Activated naive CD4-positive, alpha-beta T cell treated with anti-CD3 and anti-CD28 coated beads, Interleukin-2, amount 10 ng/mL, durations not matched to agents 7 days and 5 days (primary cell): ENCODE data around the gene ZSWIM1.

Source experiments
- CTCF ChIA-PET: fragments of 350-600 bp; sonication (Branson Sonifier 250); formaldehyde crosslinking; loops from one replicate; lab custom pipeline; 2021; ENCODE audit warnings: antibody characterized with exemption; lab: Charles Lee
- DNase-seq: peaks from one replicate; pipeline ENCODE4 v3.0.0-alpha.2; 2020
- H3K27ac Mint-ChIP-seq: one replicate; pipeline ENCODE4 v1.8.0; 2021; ENCODE audit warnings: mild to moderate bottlenecking, moderate library complexity, mixed read lengths
- H3K27me3 Mint-ChIP-seq: one replicate; pipeline ENCODE4 v1.8.0; 2021; ENCODE audit warnings: mild to moderate bottlenecking, mixed read lengths
- H3K36me3 Mint-ChIP-seq: one replicate; pipeline ENCODE4 v1.8.0; 2021; ENCODE audit warnings: mixed read lengths
- H3K4me1 Mint-ChIP-seq: one replicate; pipeline ENCODE4 v1.8.0; 2021; ENCODE audit warnings: mixed read lengths
- H3K4me3 Mint-ChIP-seq: one replicate; pipeline ENCODE4 v1.8.0; 2021; ENCODE audit warnings: mild to moderate bottlenecking, moderate library complexity, mixed read lengths
- H3K9me3 Mint-ChIP-seq: one replicate; pipeline ENCODE4 v1.8.0; 2021; ENCODE audit warnings: mixed read lengths

ZSWIM1 gene

DNA sequence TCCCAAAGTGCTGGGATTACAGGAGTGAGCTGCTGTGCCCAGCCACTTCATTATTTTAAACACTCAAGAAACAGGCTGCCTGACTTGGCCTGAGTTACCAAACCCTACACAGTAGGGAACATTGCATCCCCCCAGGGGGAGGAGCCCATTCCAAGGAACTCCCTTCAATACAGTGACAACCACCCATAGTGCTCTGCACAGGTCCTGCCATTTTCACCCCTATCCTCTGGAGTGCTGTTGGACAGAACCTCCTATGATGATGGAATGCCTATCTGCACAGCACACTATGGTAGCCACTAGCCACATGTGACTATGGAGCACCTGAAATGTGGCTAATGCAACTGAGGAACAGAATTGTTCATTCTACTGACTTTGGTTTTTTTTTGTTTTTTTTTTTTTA, 35.6 kb upstream of the ZSWIM1 start:
- no peak overlapping the region for H3K4me3 Mint-ChIP-seq
- DNase-seq: no peak
- no peaks in the 10 kb centered on the region for H3K9me3 Mint-ChIP-seq
- no peak overlapping the region for H3K27ac Mint-ChIP-seq
- no peaks in the 10 kb centered on the region for H3K27me3 Mint-ChIP-seq
- H3K36me3 Mint-ChIP-seq: peaks cover 33% of the 10 kb centered on the region
- CTCF ChIA-PET: no interaction called here
- no peaks in the 10 kb centered on the region for H3K4me1 Mint-ChIP-seq

DNA sequence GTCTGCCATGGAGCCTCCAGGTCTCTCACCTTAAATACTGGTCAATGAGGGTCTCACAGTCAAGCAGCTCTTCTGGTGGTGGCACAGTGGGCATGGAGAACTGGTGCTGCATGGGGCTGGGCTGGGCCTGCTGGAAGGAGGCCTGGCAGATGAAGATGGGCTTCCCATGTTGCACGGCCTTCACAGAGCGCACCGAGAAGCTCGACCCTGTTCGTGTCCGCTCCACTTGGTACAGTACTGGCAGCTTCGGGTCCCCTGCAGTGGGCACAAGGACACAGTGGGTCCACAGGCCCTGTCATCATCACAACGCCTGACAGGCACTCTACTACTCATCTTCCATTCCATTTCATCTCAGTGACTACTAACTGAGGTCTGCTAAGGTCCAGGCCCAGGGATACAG, 32.6 kb upstream of the ZSWIM1 start:
- Mint-ChIP-seq H3K27ac (no peak overlapping the region), H3K36me3 (peaks cover 32% of the 10 kb centered on the region), H3K27me3 (no peaks in the 10 kb centered on the region), H3K4me3 (no peak overlapping the region), H3K9me3 (no peaks in the 10 kb centered on the region), H3K4me1 (peaks cover under 1% of the 10 kb centered on the region)
- DNase-seq: no peak
- CTCF ChIA-PET: interaction anchor here (1.8 kb wide), 1 partner anchor 122 kb away, joined by 4 read pairs; no protein-coding TSS in a partner anchor

GRCh38 chr20:45848969-45849582, 32.0 kb upstream of the ZSWIM1 start:
- peaks cover 7% of the 10 kb centered on the region for H3K4me1 Mint-ChIP-seq
- H3K36me3 Mint-ChIP-seq: peaks cover 33% of the 10 kb centered on the region
- no peak for DNase-seq
- no peaks in the 10 kb centered on the region for H3K27me3 Mint-ChIP-seq
- no peak overlapping the region for H3K27ac Mint-ChIP-seq
- H3K9me3 Mint-ChIP-seq: no peaks in the 10 kb centered on the region
- CTCF ChIA-PET: no interaction called here
- no peak overlapping the region for H3K4me3 Mint-ChIP-seq

DNA sequence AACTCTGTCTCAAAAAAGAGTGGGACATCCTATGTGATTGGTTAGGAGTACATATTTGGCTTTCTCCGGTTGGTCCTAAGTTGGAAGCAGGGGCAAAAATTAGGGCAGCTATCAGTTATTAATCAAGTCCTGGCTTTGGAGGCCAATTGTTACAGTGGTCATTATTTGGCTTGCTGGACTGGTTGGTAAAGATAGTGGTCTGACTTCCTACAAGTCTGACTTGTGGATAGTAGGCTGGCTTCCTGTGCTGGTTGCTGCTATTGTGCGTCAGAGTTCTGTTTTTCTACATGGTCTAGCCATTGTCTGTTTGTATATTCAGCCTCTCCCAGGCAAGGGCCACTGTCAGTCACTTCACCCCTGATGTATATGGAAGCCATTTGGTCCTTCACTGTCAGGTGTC, 30.8 kb upstream of the ZSWIM1 start:
- peaks cover 32% of the 10 kb centered on the region for H3K36me3 Mint-ChIP-seq

DNA sequence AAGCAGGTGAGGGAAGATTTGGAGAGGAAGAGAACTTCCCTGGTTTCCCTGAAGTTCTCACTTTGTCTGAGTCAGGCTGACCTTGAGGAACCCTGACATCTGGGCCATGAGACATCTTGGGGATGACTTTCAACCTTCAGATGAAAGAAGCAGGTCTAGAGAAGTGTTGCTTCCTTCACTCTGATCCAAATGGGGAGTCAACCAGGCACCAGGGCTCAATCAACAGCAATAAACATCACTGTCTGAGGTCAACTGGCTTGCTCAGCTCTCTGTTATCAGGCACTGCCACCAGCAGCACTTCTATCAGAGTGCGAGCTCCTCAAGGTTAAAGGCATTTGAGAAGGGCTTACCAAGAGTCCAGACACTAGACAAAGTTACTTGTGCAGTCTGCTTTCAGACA, 30.1 kb upstream of the ZSWIM1 start:
- H3K9me3 Mint-ChIP-seq: no peaks in the 10 kb centered on the region
- no peak overlapping the region for H3K27ac Mint-ChIP-seq
- peaks cover 20% of the 10 kb centered on the region for H3K4me1 Mint-ChIP-seq
- H3K27me3 Mint-ChIP-seq: no peaks in the 10 kb centered on the region
- no peak overlapping the region for H3K4me3 Mint-ChIP-seq
- peaks cover 31% of the 10 kb centered on the region for H3K36me3 Mint-ChIP-seq
- CTCF ChIA-PET: interaction anchor here (1.6 kb wide), 1 partner anchor 39 kb away, joined by 3 read pairs; no protein-coding TSS in a partner anchor
- DNase-seq: no peak

More for the DNA sequence above, 30.8 kb upstream of the ZSWIM1 start:
- no peaks in the 10 kb centered on the region for H3K27me3 Mint-ChIP-seq
- H3K4me1 Mint-ChIP-seq: peaks cover 16% of the 10 kb centered on the region
- DNase-seq: no peak
- H3K27ac Mint-ChIP-seq: no peak overlapping the region
- CTCF ChIA-PET: no interaction called here
- H3K9me3 Mint-ChIP-seq: no peaks in the 10 kb centered on the region
- H3K4me3 Mint-ChIP-seq: no peak overlapping the region

DNA sequence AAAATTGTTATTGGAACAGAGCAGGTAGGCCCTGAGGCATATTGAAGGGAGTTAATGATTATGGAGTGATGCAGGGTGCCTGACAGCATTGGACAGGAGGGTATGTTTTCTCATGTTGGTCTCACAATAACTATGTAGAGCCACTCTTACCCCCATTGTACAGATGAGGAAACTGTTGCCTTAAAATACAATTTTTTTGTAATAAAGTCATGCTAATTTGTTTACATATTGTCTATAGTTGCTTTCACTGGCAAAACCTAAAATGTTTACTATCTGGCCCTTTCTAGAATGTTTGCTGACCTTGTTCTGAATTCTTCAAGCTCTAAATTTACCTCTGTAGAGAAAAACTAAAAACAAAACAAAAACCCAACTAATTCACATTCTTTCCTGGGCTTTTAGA, 29.5 kb upstream of the ZSWIM1 start:
- Mint-ChIP-seq H3K9me3 (no peaks in the 10 kb centered on the region), H3K36me3 (peaks cover 27% of the 10 kb centered on the region)
- CTCF ChIA-PET: interaction anchor here (1.6 kb wide), 1 partner anchor 39 kb away, joined by 3 read pairs; no protein-coding TSS in a partner anchor

DNA sequence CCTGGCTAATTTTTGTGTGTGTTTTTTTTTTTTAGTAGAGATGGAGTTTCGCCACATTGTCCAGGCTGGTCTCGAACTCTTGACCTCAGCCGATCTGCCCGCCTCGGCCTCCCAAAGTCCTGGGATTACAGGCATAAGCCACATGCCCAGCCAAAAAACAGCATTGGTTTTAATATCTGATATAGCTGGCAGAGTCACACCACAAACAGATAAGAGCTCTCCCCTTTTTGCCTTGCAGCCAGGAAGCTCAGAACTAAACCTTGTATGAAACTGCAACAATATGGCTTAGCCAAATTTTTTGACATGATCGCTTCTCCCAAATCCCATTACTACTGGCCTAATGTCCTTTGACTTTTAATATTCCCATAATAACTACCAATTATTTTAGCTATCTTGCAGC, 28.7 kb upstream of the ZSWIM1 start:
- Mint-ChIP-seq H3K27me3 (no peaks in the 10 kb centered on the region), H3K4me3 (no peak overlapping the region), H3K36me3 (peaks cover 30% of the 10 kb centered on the region), H3K27ac (no peak overlapping the region), H3K9me3 (no peaks in the 10 kb centered on the region), H3K4me1 (peaks cover 30% of the 10 kb centered on the region)
- no peak for DNase-seq
- CTCF ChIA-PET: interaction anchor here (1.1 kb wide), 1 partner anchor 117 kb away, joined by 5 read pairs; no protein-coding TSS in a partner anchor

More for the DNA sequence above, 29.5 kb upstream of the ZSWIM1 start:
- DNase-seq: no peak
- H3K27me3 Mint-ChIP-seq: no peaks in the 10 kb centered on the region
- H3K4me3 Mint-ChIP-seq: no peak overlapping the region
- no peak overlapping the region for H3K27ac Mint-ChIP-seq
- peaks cover 26% of the 10 kb centered on the region for H3K4me1 Mint-ChIP-seq

GRCh38 chr20:45853484-45853883, 27.5 kb upstream of the ZSWIM1 start:
- H3K9me3 Mint-ChIP-seq: no peaks in the 10 kb centered on the region
- CTCF ChIA-PET: no interaction called here
- DNase-seq: no peak
- peaks cover 42% of the 10 kb centered on the region for H3K4me1 Mint-ChIP-seq
- H3K27me3 Mint-ChIP-seq: no peaks in the 10 kb centered on the region
- H3K4me3 Mint-ChIP-seq: no peak overlapping the region
- H3K27ac Mint-ChIP-seq: no peak overlapping the region
- peaks cover 32% of the 10 kb centered on the region for H3K36me3 Mint-ChIP-seq

- CTCF ChIA-PET: interaction anchor here (1.0 to 1.5 kb wide), 2 partner anchors 59 to 113 kb away, joined by 3 read pairs; no protein-coding TSS in a partner anchor
- Mint-ChIP-seq H3K4me3 (peak within 1 kb of the TSS; percentile 99), H3K27me3 (no peaks in the 10 kb centered on the region), H3K27ac (peak within 1 kb of the TSS; percentile 99), H3K4me1 (peaks cover 56% of the 10 kb centered on the region), H3K9me3 (no peaks in the 10 kb centered on the region), H3K36me3 (peaks cover 27% of the 10 kb centered on the region)
- DNase-seq: peak; percentile 97
Observed at GRCh38 chr20:45857114-45857881, 23.7 kb upstream of the ZSWIM1 start, which contains the start of the genes ACOT8 and ZSWIM3. ACOT8 (minus strand) TSS chr20:45857392; CDS start chr20:45857315, 77 bp downstream. ZSWIM3 (plus strand) TSS chr20:45857614; CDS start chr20:45857826, 212 bp downstream.

DNA sequence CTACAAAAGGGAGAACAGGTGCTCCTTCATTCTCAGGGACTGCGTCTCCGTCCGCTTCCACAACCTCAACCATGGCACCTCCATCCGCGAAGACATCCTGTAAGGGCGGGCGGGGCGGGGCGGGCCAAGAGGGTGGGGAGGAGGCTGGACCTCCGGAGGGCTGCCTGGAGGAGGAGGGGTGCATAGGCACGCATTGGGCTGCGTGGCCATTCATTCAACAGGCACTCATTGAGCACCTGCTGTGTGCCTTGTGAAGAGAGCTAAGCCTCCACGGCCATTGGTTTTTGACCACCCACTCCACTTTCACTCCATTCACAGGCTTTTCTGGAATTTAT, 23.2 kb upstream of the ZSWIM1 start:
- DNase-seq: peak; percentile 64

DNA sequence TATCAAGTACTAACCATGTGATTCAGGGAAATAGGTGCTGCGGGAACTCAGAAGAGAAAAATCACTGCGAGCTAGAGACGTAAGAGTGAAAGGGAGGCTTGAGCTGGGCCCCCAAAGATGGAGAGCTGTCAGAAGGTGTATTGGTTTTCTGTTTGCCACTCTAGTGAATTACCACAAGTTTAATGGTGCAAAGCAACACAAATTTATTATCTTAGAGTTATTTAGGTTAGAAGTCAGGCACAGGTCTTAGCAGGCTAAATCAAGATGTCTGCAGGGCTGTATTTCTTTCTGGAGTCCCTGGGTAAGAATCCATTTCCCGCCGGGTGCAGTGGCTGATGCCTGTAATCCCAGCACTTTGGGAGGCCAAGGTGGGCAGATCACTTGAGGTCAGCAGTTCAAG, 21.1 kb upstream of the ZSWIM1 start:
- Mint-ChIP-seq H3K27me3 (no peaks in the 10 kb centered on the region), H3K4me3 (no peak overlapping the region), H3K27ac (no peak overlapping the region), H3K4me1 (peaks cover 46% of the 10 kb centered on the region), H3K9me3 (no peaks in the 10 kb centered on the region), H3K36me3 (peaks cover 18% of the 10 kb centered on the region)
- no peak for DNase-seq
- CTCF ChIA-PET: no interaction called here

More for the DNA sequence above, 23.2 kb upstream of the ZSWIM1 start:
- Mint-ChIP-seq H3K4me1 (peaks cover 56% of the 10 kb centered on the region), H3K27me3 (no peaks in the 10 kb centered on the region), H3K36me3 (peaks cover 25% of the 10 kb centered on the region), H3K4me3 (peak overlapping the region; percentile 99), H3K27ac (peak overlapping the region; percentile 99), H3K9me3 (no peaks in the 10 kb centered on the region)
- CTCF ChIA-PET: no interaction called here

DNA sequence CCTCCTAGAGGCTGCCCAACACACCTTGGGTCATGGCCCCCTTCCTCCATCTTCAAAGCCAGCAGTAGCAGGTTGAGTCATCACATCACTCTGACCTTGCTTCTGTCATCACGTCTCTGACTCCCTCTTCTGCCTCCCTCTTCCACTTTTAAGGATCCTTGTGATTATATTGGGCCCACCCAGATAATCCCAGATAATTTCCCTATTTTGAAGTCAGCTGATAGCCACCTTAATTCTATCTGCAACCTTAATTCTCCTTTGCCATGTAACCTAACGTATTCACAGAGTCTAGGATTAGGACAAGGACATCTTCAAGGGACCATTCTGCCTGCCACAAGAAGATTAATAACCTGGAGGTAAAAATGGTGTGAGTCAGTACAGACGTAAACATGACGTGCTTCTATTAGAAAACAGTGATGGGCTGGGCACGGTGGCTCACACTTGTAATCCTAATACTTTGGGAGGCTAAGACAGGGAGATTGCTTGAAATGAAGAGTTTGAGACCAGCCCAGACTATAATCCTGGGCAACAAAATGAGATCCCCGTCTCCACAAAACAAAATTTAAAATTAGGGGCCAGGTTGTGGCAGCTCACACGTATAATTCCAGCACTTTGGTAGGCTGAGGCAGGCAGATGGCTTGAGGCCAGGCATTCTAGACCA, 20.3 kb upstream of the ZSWIM1 start:
- Mint-ChIP-seq H3K27me3 (no peaks in the 10 kb centered on the region), H3K27ac (no peak overlapping the region), H3K9me3 (no peaks in the 10 kb centered on the region), H3K4me1 (peaks cover 40% of the 10 kb centered on the region), H3K4me3 (no peak overlapping the region), H3K36me3 (peaks cover 14% of the 10 kb centered on the region)
- no peak for DNase-seq
- CTCF ChIA-PET: no interaction called here

DNA sequence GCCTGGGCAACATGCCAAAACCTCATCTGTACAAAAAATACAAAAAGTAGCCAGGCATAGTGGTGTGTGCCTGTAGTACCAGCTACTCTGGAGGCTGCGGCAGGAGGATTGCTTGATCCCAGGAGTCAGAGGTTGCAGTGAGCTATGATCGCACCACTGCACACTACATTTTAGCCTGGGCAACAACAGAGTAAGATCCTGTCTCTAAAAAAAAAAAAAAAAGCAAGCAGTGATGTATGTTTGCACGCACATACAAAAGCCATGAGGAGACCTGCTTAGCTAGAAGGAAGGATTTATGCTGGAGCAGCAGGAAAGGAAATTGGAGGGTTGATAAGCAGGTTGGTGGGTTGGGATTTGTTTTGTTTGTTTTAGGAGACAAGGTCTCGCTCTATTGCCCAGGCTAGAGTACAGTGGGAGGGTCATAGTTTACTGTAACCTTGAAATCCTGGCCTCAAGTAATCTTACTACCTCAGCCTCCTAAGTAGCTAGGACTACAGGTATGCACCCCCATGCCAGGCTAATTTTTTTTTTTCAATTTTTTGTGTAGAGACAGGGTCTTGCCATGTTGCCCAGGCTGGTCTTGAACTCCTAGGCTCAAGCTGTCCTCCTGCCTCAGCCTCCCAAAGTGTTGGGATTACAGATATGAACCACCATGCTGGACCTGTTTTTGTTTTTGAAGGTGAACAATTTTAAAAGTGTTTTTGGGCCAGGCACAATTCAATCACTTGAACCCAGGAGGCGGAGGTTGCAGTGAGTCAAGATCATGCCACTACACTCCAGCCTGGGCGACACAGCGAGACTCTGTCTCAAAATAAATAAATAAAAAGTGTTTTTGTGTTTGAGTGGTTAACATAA, 19.6 kb upstream of the ZSWIM1 start:
- CTCF ChIA-PET: no interaction called here
- H3K27me3 Mint-ChIP-seq: no peaks in the 10 kb centered on the region
- no peak for DNase-seq
- no peaks in the 10 kb centered on the region for H3K9me3 Mint-ChIP-seq
- H3K36me3 Mint-ChIP-seq: peaks cover 14% of the 10 kb centered on the region
- H3K27ac Mint-ChIP-seq: no peak overlapping the region
- no peak overlapping the region for H3K4me3 Mint-ChIP-seq
- peaks cover 33% of the 10 kb centered on the region for H3K4me1 Mint-ChIP-seq
